HG03469 (cell line): ENCODE results near the gene SAMD4A.
A peak's percentile ranks its signal among the peaks of the same experiment; 100 is the strongest.
"Not testable (repeated sequence)": the region's sequence is repeated elsewhere in the genome, so short reads cannot be mapped to it uniquely, and the experiment has no call there.

Experiments used
- ATAC-seq: cut with Tn5 transposase; IDR thresholded peaks from one replicate; pipeline ENCODE4 v1.9.1; 2021; ENCODE audit warnings: mild to moderate bottlenecking, moderate library complexity, moderate number of reproducible peaks; ENCODE audit not compliant: unreplicated experiment

Gene SAMD4A

DNA sequence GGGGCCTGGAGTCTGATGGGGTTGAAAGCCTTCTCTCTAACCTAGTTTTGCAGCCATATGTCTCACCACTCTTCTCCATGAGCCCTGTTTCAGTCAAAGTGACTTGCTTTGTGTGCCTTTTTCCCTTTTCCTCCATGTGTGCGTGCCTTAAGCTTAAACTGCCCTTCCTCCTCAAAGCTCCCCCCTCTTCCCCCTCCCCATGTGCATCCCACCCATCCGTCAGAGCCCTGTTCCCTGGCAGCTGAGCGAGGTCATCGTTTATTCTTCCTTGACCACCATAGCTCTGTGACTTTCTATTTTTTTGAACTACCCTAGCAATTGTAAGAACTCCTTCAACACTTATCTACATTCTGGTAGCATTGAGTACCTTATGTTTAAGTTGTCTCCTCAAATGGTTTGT, 24.9 kb downstream of the SAMD4A start:
- no peak for ATAC-seq

GRCh38 chr14:54593860-54594259, 26.9 kb downstream of the SAMD4A start:
- no peak for ATAC-seq

- ATAC-seq, result no peak
These were observed 27.6 kb downstream of the SAMD4A start for GRCh38 chr14:54594537-54594936.

GRCh38 chr14:54597795-54598443, 31.0 kb downstream of the SAMD4A start:
- ATAC-seq, result no peak

- no peak for ATAC-seq
These were observed 33.2 kb downstream of the SAMD4A start for GRCh38 chr14:54599966-54600716.

DNA sequence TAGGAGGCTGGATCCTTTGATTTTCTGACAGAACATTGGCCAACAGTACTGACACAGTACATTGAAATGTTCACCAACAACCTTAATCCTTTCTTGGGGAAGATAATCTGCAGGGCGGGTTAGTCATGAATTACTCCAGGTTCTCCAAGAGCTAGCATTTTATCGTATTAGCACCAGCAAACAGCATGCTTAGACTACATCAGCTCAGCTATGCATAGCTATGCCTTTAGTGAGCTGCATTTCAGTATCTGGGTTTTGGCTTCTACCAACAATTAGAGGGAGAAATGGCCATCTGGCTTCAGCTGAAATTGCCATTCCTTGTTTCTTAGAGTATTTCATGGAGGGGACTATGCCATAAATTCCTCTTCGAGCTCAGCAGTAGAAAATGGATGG, 33.8 kb downstream of the SAMD4A start:
- ATAC-seq, result no peak

GRCh38 chr14:54603362-54603761, 36.4 kb downstream of the SAMD4A start:
- no peak for ATAC-seq

GRCh38 chr14:54606178-54606577, 39.2 kb downstream of the SAMD4A start:
- ATAC-seq, result no peak

GRCh38 chr14:54606631-54607133, 39.8 kb downstream of the SAMD4A start:
- no peak for ATAC-seq

GRCh38 chr14:54609576-54609975, 42.6 kb downstream of the SAMD4A start:
- no peak for ATAC-seq

DNA sequence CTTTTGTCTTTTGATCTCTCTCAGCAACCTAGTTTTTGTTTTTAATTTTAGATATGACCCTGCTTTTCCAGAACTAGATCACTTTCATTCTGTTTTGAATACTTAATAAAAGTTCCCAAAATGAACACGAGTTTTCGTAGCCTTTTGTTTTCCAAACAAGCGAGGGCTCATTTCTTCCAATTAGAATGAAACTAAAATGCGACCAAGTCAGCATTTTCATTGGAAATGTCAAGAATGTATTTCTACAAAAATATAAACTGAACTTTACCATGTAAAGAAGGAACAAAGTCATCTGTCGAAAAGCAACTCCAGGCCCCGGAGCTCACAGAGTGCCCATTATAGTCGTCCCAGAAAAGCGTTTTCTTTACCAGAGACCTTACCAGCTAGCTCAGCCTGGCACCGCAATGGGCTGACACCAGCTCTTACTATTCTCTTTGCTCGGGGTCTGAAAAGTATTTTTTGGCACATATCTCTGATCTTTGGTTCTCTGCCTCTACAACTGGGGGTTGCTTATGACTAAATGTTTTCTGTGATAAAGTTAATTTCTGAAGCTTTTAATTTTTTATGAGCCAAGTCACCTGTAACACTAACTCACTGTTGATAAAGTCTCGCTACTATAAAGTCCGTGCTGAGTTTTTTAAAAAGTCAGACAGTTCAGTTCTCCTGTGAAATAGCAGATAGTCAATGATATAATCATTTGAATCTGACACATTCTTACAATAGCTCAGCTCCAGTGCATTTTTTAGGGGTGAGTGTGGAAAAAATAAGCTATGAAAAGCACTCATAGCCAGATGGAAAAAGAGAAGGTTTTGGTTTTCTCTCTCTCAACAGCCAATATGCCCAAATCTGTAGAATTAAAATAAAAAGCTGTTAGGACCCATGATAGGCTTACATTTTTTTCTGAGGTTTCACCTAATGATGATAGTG, 43.4 kb downstream of the SAMD4A start:
- no peak for ATAC-seq

DNA sequence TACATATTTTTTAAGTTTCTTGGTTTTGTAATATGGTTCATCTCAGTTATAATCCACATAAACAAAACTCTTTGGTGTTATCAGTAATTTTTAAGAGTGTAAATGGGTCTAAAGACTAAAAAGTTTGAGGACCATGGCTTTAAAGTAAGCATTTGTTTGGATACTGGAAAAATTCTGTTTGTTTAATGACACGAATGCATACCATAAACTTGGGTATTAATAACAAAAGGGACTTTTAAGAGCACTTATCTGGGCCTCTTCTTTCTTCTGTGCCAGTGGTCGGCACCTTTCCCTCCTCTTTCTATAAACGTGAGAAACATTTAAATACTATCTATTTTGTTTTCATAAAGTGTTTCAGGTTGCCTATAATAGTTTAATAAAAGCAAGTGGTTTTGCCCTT, 47.4 kb downstream of the SAMD4A start:
- no peak for ATAC-seq

DNA sequence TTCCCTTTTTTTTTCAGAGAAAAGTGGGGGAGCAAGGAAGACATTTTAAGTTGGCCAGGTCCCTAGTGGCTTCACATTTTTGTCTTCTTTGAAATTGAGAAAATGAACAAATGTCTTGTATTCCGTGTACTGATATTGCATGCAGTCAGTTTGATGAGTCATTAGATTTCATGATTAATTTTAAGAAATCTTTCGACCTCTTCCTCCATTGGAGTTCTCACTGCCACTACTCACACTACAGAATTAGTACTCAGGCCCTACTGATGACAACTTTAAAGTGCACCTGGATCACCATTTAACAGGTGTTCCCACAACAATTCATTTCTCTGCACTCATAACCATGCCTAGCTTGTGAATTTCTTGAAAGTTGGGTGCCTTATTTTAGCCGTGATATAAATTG, 50.5 kb downstream of the SAMD4A start:
- no peak for ATAC-seq

- ATAC-seq, result no peak
These were observed 54.8 kb downstream of the SAMD4A start for GRCh38 chr14:54621686-54622085.

DNA sequence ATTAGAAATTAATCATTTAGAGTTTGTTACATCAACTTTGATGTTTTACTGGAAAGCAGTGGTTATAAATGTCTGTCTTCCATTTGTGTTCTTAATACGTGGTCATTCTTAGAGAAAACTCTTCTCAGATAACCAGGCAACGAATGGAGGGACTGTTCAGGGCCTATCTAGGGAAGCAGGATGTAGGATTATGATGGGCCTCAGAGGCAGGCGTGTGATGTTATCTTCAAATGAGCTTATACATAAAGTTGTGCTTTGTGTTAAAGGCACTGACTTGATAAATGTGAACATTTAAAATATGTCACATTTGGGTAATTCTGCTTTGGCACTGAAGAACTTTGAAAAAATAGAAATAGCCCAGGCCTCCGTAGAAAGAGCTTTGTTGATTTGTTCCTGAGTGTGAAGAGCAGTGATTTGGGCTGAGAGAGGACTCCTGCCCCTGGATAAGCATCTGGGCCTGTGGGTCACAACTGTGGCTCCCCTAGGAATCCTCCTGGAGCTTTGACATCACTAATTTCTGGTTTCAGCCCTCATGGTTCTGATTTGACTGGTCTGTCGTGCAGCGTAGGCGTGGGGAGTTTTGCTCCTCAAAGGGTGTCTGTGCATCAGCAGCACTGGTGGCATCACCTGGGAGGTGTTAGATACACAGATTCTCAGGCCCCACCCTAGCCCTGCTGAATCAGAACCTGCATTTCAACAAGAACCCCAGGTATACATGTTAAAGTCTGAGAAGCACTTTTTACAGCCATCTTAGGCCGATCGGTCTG, 55.4 kb downstream of the SAMD4A start:
- peak; percentile 84 for ATAC-seq

DNA sequence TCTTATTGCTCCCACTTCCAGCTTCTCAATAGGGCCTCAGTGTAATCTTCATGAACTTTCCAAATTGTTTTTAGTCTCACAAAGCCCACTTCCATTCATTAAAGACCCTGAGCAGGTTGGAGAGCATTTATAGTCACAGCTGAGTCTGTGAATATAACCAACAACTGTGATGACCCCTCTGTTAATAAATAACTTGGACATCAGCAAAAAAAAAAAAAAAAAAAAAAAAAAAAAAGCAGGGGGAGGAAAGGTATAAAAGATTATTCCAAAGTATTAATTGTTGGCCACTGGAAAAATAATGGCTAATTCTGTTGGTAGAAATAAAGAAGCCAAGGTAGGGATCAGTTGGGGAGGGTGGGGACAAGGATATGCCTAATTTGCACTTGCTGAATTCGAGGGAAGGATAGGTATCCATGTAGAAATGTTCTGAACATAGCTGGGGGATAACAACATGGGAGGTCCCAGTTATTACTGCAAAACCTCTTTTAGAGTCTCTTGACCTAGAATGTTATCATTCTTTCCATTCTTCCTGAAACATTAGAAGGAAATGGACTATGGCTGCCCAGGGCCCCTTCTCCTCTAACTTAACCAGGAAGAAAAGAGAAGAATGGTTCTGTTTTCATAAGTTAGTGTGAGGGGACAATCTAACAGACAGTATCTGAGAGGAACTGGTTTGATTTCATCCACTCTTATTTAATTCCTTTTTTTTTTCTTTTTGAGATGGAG, 56.5 kb downstream of the SAMD4A start:
- ATAC-seq, result no peak

DNA sequence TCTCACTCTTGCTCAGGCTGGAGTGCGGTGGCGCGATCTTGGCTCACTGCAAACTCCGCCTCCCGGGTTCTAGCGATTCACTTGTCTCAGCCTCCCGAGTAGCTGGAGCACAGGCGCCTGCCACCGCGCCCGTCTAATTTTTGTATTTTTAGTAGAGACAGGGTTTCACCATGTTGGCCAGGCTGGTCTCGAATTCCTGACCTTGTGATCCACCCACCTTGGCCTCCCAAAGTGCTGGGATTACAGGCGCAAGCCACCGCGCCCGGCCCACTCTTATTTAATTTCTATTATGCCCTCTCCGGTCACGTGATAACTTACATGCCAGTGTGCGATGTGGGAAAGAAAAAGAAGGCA, 57.1 kb downstream of the SAMD4A start:
- ATAC-seq, result not testable (repeated sequence)

DNA sequence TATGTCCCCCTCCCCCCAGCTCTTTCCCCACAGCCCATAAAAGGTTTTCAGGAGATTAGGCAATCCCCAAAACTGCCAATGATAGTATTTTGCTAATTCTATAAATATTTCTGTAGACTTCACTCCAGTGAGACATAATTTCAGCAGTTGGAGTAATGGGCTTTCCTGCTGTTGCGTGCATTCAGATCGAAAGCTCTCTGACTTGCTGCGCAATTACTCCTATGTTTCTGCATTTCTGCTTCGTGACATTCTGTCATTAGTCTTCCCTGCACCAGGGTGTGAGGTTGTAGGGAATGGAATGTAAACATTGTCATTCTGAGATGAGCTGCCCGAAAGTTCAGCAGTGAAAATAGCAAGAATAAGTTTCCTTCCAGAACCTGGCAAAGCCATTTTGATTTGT, 58.2 kb downstream of the SAMD4A start:
- no peak for ATAC-seq

GRCh38 chr14:54627219-54627539, 60.3 kb downstream of the SAMD4A start:
- ATAC-seq, result no peak
